Cerebellar nuclear complex (tissue), 1 donor: Measurements from ENCODE around the gene NIBAN1.

Experiments used
- DNase-seq, 2 experiments: peaks; one replicate each; lab custom pipeline; 2025; lab: John Stamatoyannopoulos, UW

Gene NIBAN1

GRCh38 chr1:184945678-184946412 lies 28.5 kb downstream of the NIBAN1 start:
- no peak for DNase-seq

GRCh38 chr1:184945029-184945428 lies 29.3 kb downstream of the NIBAN1 start:
- DNase-seq, result no peak

DNA sequence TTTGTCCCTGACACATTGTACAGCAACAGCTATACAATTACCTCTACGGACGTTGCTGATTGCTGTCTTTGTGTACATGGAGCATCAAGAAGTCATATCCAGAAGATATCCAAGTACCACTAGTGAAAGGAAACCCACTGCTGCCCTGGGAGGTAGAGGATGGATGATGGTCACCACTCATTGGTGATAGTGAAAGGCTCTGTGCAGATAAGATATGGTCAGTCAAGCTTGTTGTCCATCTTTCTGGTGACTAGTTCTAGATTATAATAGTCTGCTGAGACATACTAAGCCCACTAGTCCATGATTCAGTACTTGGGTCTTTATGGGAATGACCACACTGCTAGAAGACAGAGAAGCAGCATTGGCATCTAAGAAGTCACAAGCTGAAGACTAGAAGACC lies 30.3 kb downstream of the NIBAN1 start:
- no peak for DNase-seq

DNA sequence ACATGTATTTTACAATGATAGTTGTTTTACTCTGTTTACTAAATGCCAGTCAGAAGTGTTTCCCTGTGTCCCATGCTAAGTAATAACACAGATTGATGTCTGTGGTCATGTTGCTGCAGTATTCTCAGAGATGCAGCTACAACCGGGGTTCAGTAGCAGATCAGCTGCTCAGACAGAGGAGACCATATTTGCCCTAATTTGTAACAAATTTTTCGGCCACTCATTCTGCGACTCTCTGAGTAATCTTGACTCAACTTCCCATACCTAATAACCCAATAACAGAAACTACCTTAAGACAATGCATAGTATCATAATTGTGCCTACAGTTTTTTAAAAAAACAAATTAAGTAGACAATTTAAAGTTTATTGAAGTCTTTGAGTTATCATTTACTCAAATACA lies 32.6 kb downstream of the NIBAN1 start:
- DNase-seq, result no peak

DNA sequence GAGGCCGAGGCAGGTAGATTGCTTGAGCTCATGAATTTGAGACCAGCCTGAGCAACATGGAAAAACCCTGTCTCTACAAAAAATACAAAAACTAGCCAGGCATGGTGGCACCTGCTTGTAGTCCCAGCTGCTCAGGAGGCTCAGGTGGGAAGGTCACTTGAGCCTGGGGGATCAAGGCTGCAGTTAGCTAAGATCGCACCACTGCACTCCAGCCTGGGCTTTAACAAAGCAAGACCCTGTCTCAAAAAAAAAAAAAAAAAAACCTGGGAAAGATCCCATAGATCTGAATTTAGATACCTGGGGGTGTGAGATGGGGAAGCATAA lies 32.9 kb downstream of the NIBAN1 start:
- DNase-seq, result no peak

DNA sequence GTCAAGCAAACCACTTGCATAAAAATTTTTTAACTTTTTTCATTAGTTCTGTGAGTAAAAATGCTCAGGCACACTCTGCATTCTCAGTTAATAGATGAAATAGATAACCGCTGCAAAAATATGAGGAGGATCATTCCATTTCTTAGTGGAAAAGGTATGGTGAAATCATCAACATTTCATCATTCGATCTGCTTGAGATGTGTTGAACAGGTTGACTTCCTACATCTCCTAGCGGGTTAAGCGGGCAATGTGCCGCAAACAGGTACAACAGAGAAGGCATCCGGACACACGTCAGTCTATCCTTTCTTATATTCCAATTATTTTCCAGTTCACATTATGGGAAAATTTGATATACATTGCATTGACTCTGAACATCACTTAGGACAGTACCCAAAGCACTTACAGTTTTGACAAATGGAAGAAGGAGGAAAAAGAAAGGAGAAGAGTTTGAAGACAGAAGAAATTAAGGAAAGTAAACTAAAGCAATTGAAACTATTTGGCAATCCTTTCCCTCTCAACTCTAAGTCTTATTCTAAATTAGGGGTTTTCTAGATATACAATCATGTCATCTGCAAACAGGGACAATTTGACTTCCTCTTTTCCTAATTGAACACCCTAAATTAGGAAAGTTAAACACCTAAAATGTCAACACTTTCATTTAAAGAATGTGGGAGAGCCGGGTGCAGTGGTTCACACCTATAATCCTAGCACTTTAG lies 33.5 kb downstream of the NIBAN1 start:
- DNase-seq, result no peak

GRCh38 chr1:184940226-184940625 lies 34.1 kb downstream of the NIBAN1 start:
- DNase-seq, result no peak

DNA sequence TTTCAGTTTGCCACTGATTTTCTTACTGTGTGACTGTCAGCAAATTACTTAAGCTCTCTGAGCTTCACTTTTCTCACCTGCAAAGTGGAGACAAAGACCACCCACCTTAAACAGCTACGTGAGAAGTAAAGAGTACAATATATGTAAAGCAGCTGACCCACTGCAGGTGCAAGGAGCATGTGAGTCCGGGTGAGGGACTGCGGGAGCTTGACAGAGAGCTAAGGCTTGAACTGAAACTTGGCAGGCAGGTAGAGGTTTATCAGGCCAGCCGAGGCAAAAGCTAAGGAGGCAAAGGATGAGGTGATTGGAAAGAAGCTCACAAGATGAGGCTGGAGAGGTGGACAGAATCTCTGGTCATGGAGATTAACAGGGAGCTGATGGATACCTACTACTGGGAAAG lies 36.6 kb downstream of the NIBAN1 start:
- no peak for DNase-seq

DNA sequence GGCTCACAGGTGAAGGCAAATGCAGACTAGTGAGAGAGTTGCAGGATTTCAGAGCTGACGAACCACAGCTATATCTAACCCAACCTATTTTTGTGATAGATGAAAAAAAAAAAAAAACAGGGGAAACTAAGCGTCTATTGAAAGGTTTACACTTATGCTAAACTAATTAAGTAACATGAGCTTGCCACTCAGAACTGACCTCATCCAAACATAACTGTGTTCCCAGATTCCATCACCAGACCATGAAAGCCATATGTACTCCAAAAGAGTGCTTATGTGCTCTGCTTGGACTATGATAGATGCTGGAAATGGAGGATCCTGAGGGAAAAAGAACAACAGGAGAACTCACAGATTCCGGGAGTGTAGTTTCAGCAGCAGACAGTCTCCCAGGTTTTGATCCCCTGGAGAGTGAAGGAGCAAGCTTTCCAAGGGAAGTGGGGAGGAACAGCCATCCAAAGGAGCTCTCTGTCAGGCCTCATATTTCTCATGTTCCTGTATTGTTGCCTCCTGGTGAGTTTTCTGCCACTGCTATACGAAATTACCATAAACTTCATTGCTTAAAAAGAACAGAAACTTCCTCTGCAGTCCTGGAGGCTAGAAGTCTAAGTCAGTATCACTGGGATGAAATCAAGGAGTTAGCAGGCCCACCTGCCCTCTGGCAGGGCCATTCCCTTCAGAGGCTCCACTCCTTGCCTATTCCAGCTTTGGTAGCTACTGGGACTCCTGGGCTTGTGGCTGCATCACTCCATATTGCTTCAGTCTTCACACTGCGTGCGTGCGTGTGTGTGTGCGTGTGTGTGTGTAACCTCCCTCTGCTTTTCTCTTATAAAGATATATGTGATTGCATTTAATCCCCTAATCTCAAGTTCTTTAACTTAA lies 38.1 kb downstream of the NIBAN1 start:
- DNase-seq, result no peak

GRCh38 chr1:184933944-184934343 lies 40.4 kb downstream of the NIBAN1 start:
- DNase-seq, result no peak

DNA sequence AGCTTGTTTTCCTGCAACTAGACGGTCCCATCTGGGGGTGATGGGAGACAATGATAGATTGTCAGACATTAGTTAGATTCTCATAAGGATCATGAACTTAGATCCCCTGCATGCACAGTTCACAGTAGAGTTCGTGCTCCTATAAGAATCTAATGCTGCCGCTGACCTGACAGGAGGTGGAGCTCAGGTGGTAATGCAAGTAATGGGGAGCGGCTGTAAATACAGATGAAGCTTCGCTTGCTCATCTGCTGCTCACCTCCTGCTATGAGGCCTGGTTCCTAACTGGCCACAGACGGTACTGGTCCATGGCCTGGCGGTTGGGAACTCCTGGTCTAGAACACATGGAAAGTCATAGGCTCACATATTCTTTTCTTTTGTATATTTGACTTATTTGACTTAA lies 42.0 kb downstream of the NIBAN1 start:
- no peak for DNase-seq

- no peak for DNase-seq
Observed at GRCh38 chr1:184931566-184931965, 42.7 kb downstream of the NIBAN1 start.

DNA sequence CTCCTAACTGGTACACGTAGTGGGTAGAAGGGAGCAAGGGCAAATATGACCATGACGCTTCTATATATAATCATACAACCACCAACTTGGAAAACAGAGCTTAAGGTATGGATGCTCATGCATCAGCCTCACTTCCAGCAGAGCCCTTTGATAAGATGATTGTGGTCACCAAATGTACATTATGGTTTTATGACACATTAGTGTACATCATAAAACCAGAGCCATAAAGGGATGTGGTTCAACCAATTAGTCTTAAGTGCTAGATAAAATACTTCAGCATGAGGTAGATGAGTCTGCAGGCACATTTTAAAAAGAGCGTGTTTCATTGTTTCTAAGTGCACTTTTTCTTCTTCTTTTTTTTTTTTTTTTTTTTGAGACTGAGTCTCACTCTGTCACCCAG lies 43.7 kb downstream of the NIBAN1 start:
- no peak for DNase-seq

- DNase-seq, result no peak
Observed at GRCh38 chr1:184930232-184930631, 44.1 kb downstream of the NIBAN1 start.

DNA sequence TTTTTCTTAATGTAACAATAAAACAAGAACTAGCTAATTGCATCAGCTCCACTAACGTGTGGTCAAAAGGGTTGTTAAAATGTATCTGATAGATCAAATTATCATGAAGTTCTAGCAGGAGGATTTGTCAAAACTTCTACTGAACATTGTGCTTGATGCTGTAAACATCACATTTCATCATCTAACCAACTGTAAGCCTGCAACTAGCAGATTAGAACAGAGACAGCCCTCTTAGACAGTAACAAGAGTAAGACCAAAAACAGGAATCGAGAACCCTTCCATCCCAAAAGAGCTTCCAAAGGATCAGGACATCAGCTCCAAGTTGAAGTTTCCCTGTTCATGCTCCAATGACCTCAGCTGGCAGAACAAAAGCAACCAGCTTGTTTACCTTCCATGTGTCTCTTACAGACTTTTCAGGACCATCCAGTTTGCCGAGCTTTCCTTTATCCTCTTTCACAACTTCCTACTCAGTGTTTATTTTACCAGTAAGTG lies 44.6 kb downstream of the NIBAN1 start:
- no peak for DNase-seq

GRCh38 chr1:184928394-184928793 lies 45.9 kb downstream of the NIBAN1 start:
- DNase-seq, result no peak
